Activated naive CD4-positive, alpha-beta T cell treated with anti-CD3 and anti-CD28 coated beads for 36 hours (primary cell): Measurements from ENCODE around the gene BRME1. TPM values are rescaled to one million over a fixed set of nuclear protein-coding genes. Genes with fewer than 3 reads are reported as not detected.
A peak's percentile ranks its signal among the peaks of the same experiment; 100 is the strongest.

ENCODE experiments used
- CTCF ChIA-PET: fragments of 350-600 bp; sonication (Branson Sonifier 250); formaldehyde crosslinking; loops from one replicate; lab custom pipeline; 2021; ENCODE audit warnings: antibody characterized with exemption; lab: Charles Lee
- DNase-seq: peaks from one replicate; pipeline ENCODE4 v3.0.0-alpha.2; 2020
- H3K27ac Mint-ChIP-seq: one replicate; pipeline ENCODE4 v1.8.0; 2021; ENCODE audit warnings: mild to moderate bottlenecking, mixed read lengths
- H3K27me3 Mint-ChIP-seq: one replicate; pipeline ENCODE4 v1.8.0; 2021; ENCODE audit warnings: low read depth, mixed read lengths
- H3K36me3 Mint-ChIP-seq: one replicate; pipeline ENCODE4 v1.8.0; 2021; ENCODE audit warnings: low read depth, mixed read lengths
- H3K4me1 Mint-ChIP-seq: one replicate; pipeline ENCODE4 v1.8.0; 2021; ENCODE audit warnings: low read depth, mixed read lengths
- H3K4me3 Mint-ChIP-seq: one replicate; pipeline ENCODE4 v1.8.0; 2021; ENCODE audit warnings: mild to moderate bottlenecking, moderate library complexity, mixed read lengths
- H3K9me3 Mint-ChIP-seq: one replicate; pipeline ENCODE4 v1.8.0; 2021; ENCODE audit warnings: mixed read lengths
- intact Hi-C: fragments of 100-400 bp; cut with micrococcal nuclease; formaldehyde crosslinking; loops from one replicate; pipeline ENCODE4 v1.15.1; 2023
- total RNA-seq, 2 experiments: library from RNA; stranded (reverse); gene quantifications; one replicate each; pipeline ENCODE4 v1.2.3, GENCODE V29; 2021

BRME1 gene
- 1 to 10 TPM; 5.8 to 5.9 TPM for total RNA-seq

DNA sequence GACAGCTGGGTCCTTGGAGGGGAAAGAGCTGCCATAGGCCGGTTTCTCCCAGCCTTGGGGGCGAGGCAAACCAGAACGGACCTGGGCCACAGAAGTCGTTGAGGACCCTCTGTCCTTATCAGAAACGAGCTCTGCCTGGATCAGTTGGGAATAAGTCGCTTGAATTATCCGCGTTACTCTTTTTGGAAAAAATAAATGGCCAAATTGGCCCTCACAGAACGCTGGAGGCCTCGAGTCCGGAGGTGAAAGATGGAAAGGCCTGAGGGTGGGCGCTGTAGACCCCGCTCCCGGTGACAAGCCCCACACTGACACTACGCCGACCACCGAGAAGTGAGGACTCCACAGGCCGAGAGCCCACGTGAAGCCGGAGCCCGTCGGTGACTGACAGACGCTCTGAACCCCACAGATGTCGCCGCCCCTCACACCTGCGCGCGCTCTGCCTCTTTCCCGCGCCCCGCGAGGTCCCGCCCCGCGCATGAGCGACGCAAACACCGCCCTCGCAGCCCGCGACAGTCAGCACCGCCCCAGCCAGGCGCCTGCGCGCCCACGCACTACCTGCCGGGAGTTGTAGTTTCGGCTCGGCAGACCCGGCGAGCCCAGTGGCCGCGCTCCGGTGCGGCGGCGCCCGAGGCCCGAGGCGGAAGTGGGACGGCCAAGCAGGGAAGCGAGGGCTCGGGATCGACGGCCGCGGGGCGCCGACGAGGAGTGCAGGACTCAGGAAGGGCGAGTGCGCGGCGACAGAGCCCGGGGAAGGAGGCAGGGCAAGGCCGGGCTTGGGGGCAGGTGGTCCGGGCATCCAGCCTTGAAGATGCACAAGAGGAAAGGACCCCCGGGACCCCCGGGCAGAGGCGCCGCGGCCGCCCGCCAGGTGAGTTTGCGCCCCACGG, at the start of gene BRME1, which contains the start of gene CC2D1A:
Gene BRME1 (minus strand): TSS at position 484 of the 887 bp plus-strand sequence. CDS start 1,225 bp downstream, outside the sequence.
Gene CC2D1A (plus strand): TSS at position 568 of the 887 bp plus-strand sequence. CDS start 241 bp downstream, at position 809.
- Mint-ChIP-seq H3K36me3 (peaks cover 11% of the 10 kb centered on the region), H3K4me3 (peak within 1 kb of the TSS; percentile 86), H3K4me1 (peaks cover 30% of the 10 kb centered on the region), H3K27ac (peak within 1 kb of the TSS; percentile 88), H3K27me3 (no peaks in the 10 kb centered on the region), H3K9me3 (peaks cover 1% of the 10 kb centered on the region)
- intact Hi-C loops: loop anchor here (1.0 to 5.0 kb wide), 3 partner anchors 25 to 126 kb away; partner anchors contain the start of genes DCAF15 and IL27RA
- peak; percentile 97 for DNase-seq
- CTCF ChIA-PET: interaction anchor here (0.6 to 1.5 kb wide), 6 partner anchors 25 to 193 kb away, joined by 3 to 5 read pairs (median 4); partner anchors contain the start of gene MISP3

GRCh38 chr19:13954185-13954584, 48.3 kb upstream of the BRME1 start:
- H3K4me1 Mint-ChIP-seq: peaks cover 20% of the 10 kb centered on the region
- H3K36me3 Mint-ChIP-seq: peaks cover 13% of the 10 kb centered on the region
- CTCF ChIA-PET: interaction anchor here (0.5 to 2.6 kb wide), 3 partner anchors 31 to 120 kb away, joined by 3 to 5 read pairs (median 3); no protein-coding TSS in a partner anchor
- no peaks in the 10 kb centered on the region for H3K27me3 Mint-ChIP-seq
- intact Hi-C loops: loop anchor here (5.0 kb wide), 2 partner anchors 93 to 118 kb away; partner anchors contain the start of gene MISP3
- peak overlapping the region; percentile 38 for H3K4me3 Mint-ChIP-seq
- H3K27ac Mint-ChIP-seq: no peak overlapping the region
- no peaks in the 10 kb centered on the region for H3K9me3 Mint-ChIP-seq
- DNase-seq: no peak

- H3K4me1 Mint-ChIP-seq: peaks cover 17% of the 10 kb centered on the region
- DNase-seq: peak; percentile 31
- H3K27me3 Mint-ChIP-seq: no peaks in the 10 kb centered on the region
- no peaks in the 10 kb centered on the region for H3K9me3 Mint-ChIP-seq
- peaks cover 13% of the 10 kb centered on the region for H3K36me3 Mint-ChIP-seq
- intact Hi-C loops: loop anchor here (1.0 to 5.0 kb wide), 10 partner anchors 33 to 222 kb away; partner anchors contain the start of genes BRME1, CC2D1A, MISP3 and RFX1
- H3K27ac Mint-ChIP-seq: peak overlapping the region; percentile 79
- CTCF ChIA-PET: interaction anchor here (0.8 to 2.0 kb wide), 6 partner anchors 28 to 121 kb away, joined by 3 to 7 read pairs (median 4); partner anchors contain the start of gene IL27RA
- H3K4me3 Mint-ChIP-seq: peak overlapping the region; percentile 96
These were observed 47.1 kb upstream of the BRME1 start for GRCh38 chr19:13952931-13953531.

DNA sequence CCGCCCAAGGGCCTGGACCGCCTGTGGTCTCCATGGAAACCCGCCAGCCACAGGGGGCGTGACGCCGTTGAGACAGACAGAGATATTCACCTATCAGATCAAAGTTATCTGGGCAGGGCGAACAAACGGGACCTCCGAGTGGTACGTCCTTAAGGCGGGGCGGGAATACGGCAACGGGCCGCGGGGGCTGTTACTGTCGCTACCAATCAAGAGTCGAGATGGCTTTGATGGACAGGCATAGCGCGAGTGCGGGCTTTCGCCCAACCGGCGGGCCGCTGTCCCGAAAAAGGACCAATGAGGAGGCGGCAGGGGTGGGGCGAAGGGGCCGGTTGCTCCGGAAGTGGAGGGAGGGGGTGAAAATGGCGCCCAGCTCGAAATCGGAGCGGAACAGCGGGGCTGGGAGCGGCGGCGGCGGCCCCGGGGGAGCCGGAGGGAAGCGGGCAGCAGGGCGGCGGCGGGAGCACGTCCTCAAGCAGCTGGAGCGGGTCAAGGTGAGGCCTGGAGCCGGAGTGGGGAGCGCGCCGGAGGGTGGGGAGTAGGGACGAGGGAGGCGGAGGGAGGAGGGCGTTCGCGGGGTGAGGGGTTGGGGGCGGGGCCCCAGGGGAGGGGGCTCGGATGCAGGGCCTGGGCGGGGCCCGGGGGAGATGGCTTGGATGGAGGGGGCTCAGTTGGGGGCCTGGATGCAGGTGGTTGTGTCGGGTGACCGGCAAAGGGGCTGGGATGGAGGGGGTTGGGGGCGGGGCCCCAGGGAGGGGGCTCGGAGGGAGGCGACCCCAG, 46.4 kb upstream of the BRME1 start, which contains the start of gene DCAF15:
Gene DCAF15 (plus strand): TSS at position 356 of the 777 bp plus-strand sequence. CDS start 4 bp downstream, at position 360.
- Mint-ChIP-seq H3K4me1 (peaks cover 17% of the 10 kb centered on the region), H3K36me3 (peaks cover 13% of the 10 kb centered on the region), H3K27me3 (no peaks in the 10 kb centered on the region), H3K27ac (peak within 1 kb of the TSS; percentile 84), H3K4me3 (peak within 1 kb of the TSS; percentile 96), H3K9me3 (no peaks in the 10 kb centered on the region)
- peak; percentile 100 for DNase-seq
- intact Hi-C loops: loop anchor here (1.0 to 5.0 kb wide), 10 partner anchors 34 to 222 kb away; partner anchors contain the start of genes BRME1, CC2D1A, MISP3 and RFX1
- CTCF ChIA-PET: interaction anchor here (1.0 to 2.0 kb wide), 4 partner anchors 29 to 122 kb away, joined by 3 to 7 read pairs (median 4); partner anchors contain the start of gene IL27RA

DNA sequence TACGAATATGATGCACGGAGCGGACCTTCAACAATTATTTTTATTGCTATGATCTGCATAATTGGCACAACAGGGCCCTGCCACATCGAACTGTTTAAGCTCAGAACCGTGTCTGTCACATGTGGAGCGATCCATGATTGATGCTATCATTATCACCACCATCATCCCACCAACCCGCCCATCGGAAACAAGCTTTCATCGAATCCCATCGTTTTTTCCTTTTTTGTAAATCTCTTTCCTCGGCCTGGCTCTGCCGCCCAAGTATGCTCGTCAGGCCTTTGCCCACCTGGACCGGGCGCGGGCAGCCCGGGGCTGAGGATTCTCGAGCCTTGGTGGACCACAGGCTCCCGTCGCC, 45.9 kb upstream of the BRME1 start:
- CTCF ChIA-PET: interaction anchor here (1.0 to 2.0 kb wide), 3 partner anchors 90 to 122 kb away, joined by 3 to 7 read pairs (median 3); no protein-coding TSS in a partner anchor
- H3K27ac Mint-ChIP-seq: peak overlapping the region; percentile 68
- H3K4me1 Mint-ChIP-seq: peaks cover 17% of the 10 kb centered on the region
- DNase-seq: no peak
- H3K36me3 Mint-ChIP-seq: peaks cover 9% of the 10 kb centered on the region
- H3K4me3 Mint-ChIP-seq: peak overlapping the region; percentile 96
- intact Hi-C loops: loop anchor here (1.0 to 5.0 kb wide), 10 partner anchors 35 to 221 kb away; partner anchors contain the start of genes BRME1, CC2D1A, MISP3 and RFX1
- no peaks in the 10 kb centered on the region for H3K9me3 Mint-ChIP-seq
- H3K27me3 Mint-ChIP-seq: no peaks in the 10 kb centered on the region

- intact Hi-C loops: loop anchor here (5.0 kb wide), 2 partner anchors 96 to 121 kb away; partner anchors contain the start of gene MISP3
- Mint-ChIP-seq H3K36me3 (peaks cover 4% of the 10 kb centered on the region), H3K4me1 (peaks cover 17% of the 10 kb centered on the region), H3K4me3 (no peak overlapping the region), H3K27ac (no peak overlapping the region), H3K27me3 (no peaks in the 10 kb centered on the region), H3K9me3 (no peaks in the 10 kb centered on the region)
- CTCF ChIA-PET: interaction anchor here (0.6 to 1.4 kb wide), 5 partner anchors 69 to 181 kb away, joined by 3 read pairs; no protein-coding TSS in a partner anchor
- DNase-seq: no peak
These were observed 45.1 kb upstream of the BRME1 start for GRCh38 chr19:13951043-13951442.

DNA sequence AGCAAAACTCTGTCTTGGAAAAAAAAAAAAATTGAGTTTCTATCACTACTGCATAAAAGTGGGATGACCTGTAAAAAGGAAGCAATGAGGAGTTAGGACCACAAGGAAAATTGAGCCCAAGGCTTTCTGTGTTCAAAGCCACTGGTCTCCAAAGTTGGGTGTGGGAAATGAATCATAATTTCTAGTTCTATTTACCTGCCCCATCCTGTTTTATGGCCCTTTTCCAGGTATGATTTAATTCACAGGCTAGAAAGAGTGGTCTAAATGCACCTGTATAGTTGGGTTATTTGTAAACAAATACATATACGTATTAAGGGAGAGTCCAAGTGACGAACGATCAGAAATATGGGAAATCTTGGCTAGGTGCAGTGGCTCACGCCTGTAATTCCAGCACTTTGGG, 40.5 kb upstream of the BRME1 start:
- CTCF ChIA-PET: no interaction called here

GRCh38 chr19:13942023-13942684, 36.2 kb upstream of the BRME1 start:
- H3K27ac Mint-ChIP-seq: no peak overlapping the region
- CTCF ChIA-PET: no interaction called here

More for the DNA sequence above, 40.5 kb upstream of the BRME1 start:
- intact Hi-C loops: no loop called here
- no peak overlapping the region for H3K27ac Mint-ChIP-seq
- DNase-seq: no peak
- H3K36me3 Mint-ChIP-seq: no peaks in the 10 kb centered on the region
- H3K9me3 Mint-ChIP-seq: no peaks in the 10 kb centered on the region
- H3K27me3 Mint-ChIP-seq: no peaks in the 10 kb centered on the region
- H3K4me1 Mint-ChIP-seq: no peaks in the 10 kb centered on the region
- H3K4me3 Mint-ChIP-seq: no peak overlapping the region

DNA sequence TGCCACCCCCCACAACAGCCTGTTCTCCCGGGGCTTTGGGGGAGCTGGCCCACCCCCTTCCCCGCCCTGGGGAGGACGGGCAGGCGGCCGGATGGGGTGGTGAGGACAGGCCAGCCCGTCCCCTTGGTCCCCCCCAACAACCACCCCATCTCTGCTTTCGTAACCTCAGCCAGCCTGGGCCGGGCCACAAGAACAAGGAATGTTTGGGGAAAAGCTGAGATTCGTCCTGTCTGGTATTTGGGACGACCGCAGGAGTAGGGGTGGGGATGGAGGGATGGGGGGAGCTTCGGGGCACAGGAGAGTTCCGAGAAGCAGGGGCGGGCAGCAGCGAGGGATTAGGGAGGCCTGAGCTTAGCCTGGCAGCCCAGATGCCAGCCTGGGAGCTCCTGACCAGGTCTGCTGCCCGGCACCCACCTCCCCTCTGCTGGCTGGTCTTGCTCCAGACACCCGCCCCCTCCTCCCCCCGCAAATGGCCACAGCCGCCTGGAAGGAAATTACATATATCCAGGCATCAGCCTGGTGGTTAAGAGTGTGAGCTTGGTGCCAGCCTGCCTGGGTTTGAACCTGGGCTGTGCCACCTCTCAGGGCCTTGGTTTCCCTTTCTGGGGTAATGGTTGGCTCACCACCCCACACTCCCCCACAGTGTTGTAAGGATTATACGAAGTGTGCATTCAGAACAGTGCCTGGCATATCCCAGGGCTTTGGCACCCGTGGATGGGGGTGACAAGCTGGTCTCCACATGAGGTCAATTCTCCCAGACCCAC, 32.6 kb upstream of the BRME1 start, which contains the start of gene PODNL1:
Gene PODNL1 (minus strand): TSS at position 117 of the 764 bp plus-strand sequence. CDS start 236 bp downstream, outside the sequence.
- no peak for DNase-seq
- CTCF ChIA-PET: interaction anchor here (1.2 kb wide), 1 partner anchor 121 kb away, joined by 3 read pairs; no protein-coding TSS in a partner anchor
- no peaks in the 10 kb centered on the region for H3K4me1 Mint-ChIP-seq
- no peaks in the 10 kb centered on the region for H3K36me3 Mint-ChIP-seq
- peaks cover 2% of the 10 kb centered on the region for H3K27me3 Mint-ChIP-seq
- intact Hi-C loops: no loop called here
- H3K27ac Mint-ChIP-seq: no peak within 1 kb of the TSS
- H3K9me3 Mint-ChIP-seq: no peaks in the 10 kb centered on the region
- no peak within 1 kb of the TSS for H3K4me3 Mint-ChIP-seq

More at GRCh38 chr19:13942023-13942684, 36.2 kb upstream of the BRME1 start:
- DNase-seq: no peak
- no peaks in the 10 kb centered on the region for H3K9me3 Mint-ChIP-seq
- no peak overlapping the region for H3K4me3 Mint-ChIP-seq
- H3K4me1 Mint-ChIP-seq: no peaks in the 10 kb centered on the region
- H3K27me3 Mint-ChIP-seq: peaks cover 2% of the 10 kb centered on the region
- no peaks in the 10 kb centered on the region for H3K36me3 Mint-ChIP-seq
- intact Hi-C loops: no loop called here
